ENCODE data around the gene MYO1E.

MYO1E gene

DNA sequence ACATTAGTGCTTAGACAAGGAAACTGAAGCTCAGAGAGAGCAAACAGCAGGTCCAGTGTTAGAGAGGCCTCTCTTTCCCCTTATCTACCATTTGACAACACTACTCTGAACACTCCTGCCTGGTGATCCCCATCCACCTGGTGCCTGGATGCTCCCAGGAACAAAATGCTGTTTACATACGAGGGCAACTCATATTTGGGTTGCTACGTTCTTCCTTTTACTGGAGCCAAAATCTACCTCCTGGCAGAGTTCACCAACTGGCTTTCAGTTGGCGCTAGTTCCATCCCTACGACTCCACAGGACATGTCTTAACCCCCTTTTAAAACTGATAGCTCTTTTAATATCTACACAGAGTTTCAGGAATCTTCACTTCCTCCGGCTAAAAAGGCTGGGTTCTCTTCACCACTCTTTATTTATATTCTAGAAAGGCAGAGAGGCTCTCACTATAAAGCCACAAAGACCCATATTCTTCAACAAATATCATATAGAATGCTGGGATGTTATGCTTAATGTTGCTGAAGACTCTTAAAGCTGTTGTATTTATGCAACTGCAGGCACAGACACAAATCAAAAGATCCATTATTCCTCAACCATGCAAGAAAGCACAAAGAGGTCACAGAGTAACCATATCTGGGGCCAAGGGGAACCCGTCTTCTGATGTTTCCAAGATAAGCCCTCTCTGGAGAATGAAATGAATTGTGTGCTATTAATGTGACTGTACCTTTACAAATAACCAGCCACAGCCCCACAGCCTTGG is 219.8 kb downstream of the MYO1E start:
- no peak overlapping the region for H3K4me3 ChIP-seq (ENCODE audit: insufficient read depth, low read length, poor library complexity, severe bottlenecking)
- H3K9ac ChIP-seq (ENCODE audit: low read length): no peak overlapping the region
- H3K27ac ChIP-seq (ENCODE audit: low read depth, low read length): no peak overlapping the region
- H3K9me2 ChIP-seq (replicated peaks; ENCODE audit: insufficient read depth, low read length): no peaks in the 10 kb centered on the region
- no peaks in the 10 kb centered on the region for H4K20me1 ChIP-seq (ENCODE audit: low read depth, low read length)
- no peak overlapping the region for H3K4me2 ChIP-seq (ENCODE audit: low read depth, low read length, poor library complexity, severe bottlenecking)
- TF ChIP-seq, protein P1, sequence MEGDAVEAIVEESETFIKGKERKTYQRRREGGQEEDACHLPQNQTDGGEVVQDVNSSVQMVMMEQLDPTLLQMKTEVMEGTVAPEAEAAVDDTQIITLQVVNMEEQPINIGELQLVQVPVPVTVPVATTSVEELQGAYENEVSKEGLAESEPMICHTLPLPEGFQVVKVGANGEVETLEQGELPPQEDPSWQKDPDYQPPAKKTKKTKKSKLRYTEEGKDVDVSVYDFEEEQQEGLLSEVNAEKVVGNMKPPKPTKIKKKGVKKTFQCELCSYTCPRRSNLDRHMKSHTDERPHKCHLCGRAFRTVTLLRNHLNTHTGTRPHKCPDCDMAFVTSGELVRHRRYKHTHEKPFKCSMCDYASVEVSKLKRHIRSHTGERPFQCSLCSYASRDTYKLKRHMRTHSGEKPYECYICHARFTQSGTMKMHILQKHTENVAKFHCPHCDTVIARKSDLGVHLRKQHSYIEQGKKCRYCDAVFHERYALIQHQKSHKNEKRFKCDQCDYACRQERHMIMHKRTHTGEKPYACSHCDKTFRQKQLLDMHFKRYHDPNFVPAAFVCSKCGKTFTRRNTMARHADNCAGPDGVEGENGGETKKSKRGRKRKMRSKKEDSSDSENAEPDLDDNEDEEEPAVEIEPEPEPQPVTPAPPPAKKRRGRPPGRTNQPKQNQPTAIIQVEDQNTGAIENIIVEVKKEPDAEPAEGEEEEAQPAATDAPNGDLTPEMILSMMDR (IDR thresholded peaks at IDR 0.05; ENCODE audit: insufficient read depth, low read length, poor library complexity, severe bottlenecking): no peak
- TF ChIP-seq EZH2phosphoT487 (conservative IDR thresholded peaks at IDR 0.05; ENCODE audit: low read length): no peak
- H3K27me3 ChIP-seq (ENCODE audit: low read length): no peaks in the 10 kb centered on the region
- H3K79me2 ChIP-seq (ENCODE audit: insufficient read depth, low read length): no peaks in the 10 kb centered on the region; the same call in 1 of the 2 replicates
- peaks cover 26% of the 10 kb centered on the region for H3F3A ChIP-seq (ENCODE audit: insufficient read depth)
- H2AFZ ChIP-seq (ENCODE audit: low read depth, low read length, severe bottlenecking): no peak overlapping the region
- H3K36me3 ChIP-seq (ENCODE audit: low read length): peaks cover 54% of the 10 kb centered on the region
- H3K9me3 ChIP-seq (ENCODE audit: insufficient read depth, low read length): no peaks in the 10 kb centered on the region

DNA sequence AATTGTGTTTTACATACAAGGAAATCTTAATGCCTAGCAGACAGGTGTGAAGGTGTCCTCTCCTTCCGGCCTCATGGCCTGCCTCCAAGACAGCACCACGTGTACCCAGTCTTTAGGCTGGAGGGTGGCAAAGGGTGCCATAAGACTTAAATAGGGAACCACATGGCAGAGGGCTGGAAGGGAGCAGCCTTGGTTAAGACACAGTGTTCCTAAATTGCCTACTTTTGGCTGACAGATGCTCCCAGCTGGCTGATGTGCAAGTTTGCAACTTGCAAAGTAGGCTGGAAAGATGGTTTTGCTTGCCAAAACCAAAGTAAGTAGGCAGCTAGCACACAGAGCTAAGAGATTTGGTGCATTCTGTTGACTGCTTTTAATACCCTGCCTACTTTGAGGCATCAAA is 222.5 kb downstream of the MYO1E start:
- H3K9me2 ChIP-seq (replicated peaks; ENCODE audit: insufficient read depth, low read length): no peaks in the 10 kb centered on the region
- H3K36me3 ChIP-seq (ENCODE audit: low read length): peaks cover 48% of the 10 kb centered on the region
- H3F3A ChIP-seq (ENCODE audit: insufficient read depth): peaks cover 21% of the 10 kb centered on the region

DNA sequence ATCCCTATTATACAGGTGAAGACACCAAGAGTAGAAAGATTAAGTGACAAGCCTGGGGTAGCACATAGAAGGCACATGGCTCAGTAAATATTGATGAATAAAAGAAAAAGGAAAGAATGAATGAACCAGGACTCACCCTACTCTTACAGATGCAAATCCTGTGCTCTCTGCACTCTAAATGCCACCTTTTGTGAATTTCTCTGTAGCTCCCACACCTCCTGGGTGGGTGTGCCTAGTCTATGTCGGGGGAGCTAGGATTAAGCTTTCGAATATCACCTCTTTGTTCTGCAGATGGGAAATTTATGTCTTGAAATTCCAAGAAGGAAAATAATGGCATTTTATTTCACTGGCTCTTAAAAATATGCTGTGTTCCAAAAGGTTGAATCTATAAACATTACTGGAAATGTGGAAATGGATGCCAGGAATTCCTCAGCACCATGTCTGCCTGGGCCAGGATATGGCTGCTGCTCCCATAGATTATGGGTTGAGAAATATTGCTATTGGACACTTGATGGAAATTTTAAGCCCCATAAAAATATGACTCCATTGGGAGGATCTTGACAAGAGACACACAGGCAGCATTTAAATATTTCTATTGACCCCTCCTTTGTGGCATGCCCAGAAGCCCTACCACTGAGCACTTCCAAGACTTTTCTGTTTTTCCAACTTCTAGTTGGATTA is 224.4 kb downstream of the MYO1E start:
- H3K79me2 ChIP-seq (ENCODE audit: insufficient read depth, low read length): 0 out of 2 replicates have a peak, but pooled peaks cover 3% of the 10 kb centered on the region
- no peak overlapping the region for H3K4me2 ChIP-seq (ENCODE audit: low read depth, low read length, poor library complexity, severe bottlenecking)
- H3K9me3 ChIP-seq (ENCODE audit: insufficient read depth, low read length): no peaks in the 10 kb centered on the region
- no peak overlapping the region for H2AFZ ChIP-seq (ENCODE audit: low read depth, low read length, severe bottlenecking)
- no peaks in the 10 kb centered on the region for H3K27me3 ChIP-seq (ENCODE audit: low read length)
- no peaks in the 10 kb centered on the region for H3K9me2 ChIP-seq (replicated peaks; ENCODE audit: insufficient read depth, low read length)
- H3K36me3 ChIP-seq (ENCODE audit: low read length): peaks cover 38% of the 10 kb centered on the region
- no peak for TF ChIP-seq EZH2phosphoT487 (conservative IDR thresholded peaks at IDR 0.05; ENCODE audit: low read length)
- TF ChIP-seq, protein P1 (IDR thresholded peaks at IDR 0.05; ENCODE audit: insufficient read depth, low read length, poor library complexity, severe bottlenecking): no peak
- peaks cover 24% of the 10 kb centered on the region for H3F3A ChIP-seq (ENCODE audit: insufficient read depth)
- H3K9ac ChIP-seq (ENCODE audit: low read length): no peak overlapping the region
- 0 out of 2 replicates have a peak, but pooled peaks cover 3% of the 10 kb centered on the region for H4K20me1 ChIP-seq (ENCODE audit: low read depth, low read length)
- no peak overlapping the region for H3K4me3 ChIP-seq (ENCODE audit: insufficient read depth, low read length, poor library complexity, severe bottlenecking)
- H3K27ac ChIP-seq (ENCODE audit: low read depth, low read length): no peak overlapping the region

More for the DNA sequence above, 222.5 kb downstream of the MYO1E start:
- no peak overlapping the region for H3K4me2 ChIP-seq (ENCODE audit: low read depth, low read length, poor library complexity, severe bottlenecking)
- 0 out of 2 replicates have a peak, but pooled peaks cover 3% of the 10 kb centered on the region for H3K79me2 ChIP-seq (ENCODE audit: insufficient read depth, low read length)
- H3K9me3 ChIP-seq (ENCODE audit: insufficient read depth, low read length): no peaks in the 10 kb centered on the region
- no peak overlapping the region for H3K4me3 ChIP-seq (ENCODE audit: insufficient read depth, low read length, poor library complexity, severe bottlenecking)
- no peaks in the 10 kb centered on the region for H3K27me3 ChIP-seq (ENCODE audit: low read length)
- H3K27ac ChIP-seq (ENCODE audit: low read depth, low read length): no peak overlapping the region
- H3K9ac ChIP-seq (ENCODE audit: low read length): no peak overlapping the region
- H4K20me1 ChIP-seq (ENCODE audit: low read depth, low read length): 0 out of 2 replicates have a peak, but pooled peaks cover 3% of the 10 kb centered on the region
- TF ChIP-seq EZH2phosphoT487 (conservative IDR thresholded peaks at IDR 0.05; ENCODE audit: low read length): no peak
- TF ChIP-seq, protein P1 (IDR thresholded peaks at IDR 0.05; ENCODE audit: insufficient read depth, low read length, poor library complexity, severe bottlenecking): no peak
- H2AFZ ChIP-seq (ENCODE audit: low read depth, low read length, severe bottlenecking): no peak overlapping the region
